ENCODE results near the gene SHISAL1.
"Not testable (repeated sequence)": the region's sequence is repeated elsewhere in the genome, so short reads cannot be mapped to it uniquely, and the experiment has no call there.

The SHISAL1 gene

GRCh38 chr22:44256556-44257485 lies 55.9 kb downstream of the SHISAL1 start:
- DNase-seq = no peak

- DNase-seq = no peak
Observed at GRCh38 chr22:44256085-44256484, 56.7 kb downstream of the SHISAL1 start.

- no peak for DNase-seq
Observed at GRCh38 chr22:44254811-44255210, 57.9 kb downstream of the SHISAL1 start.

- DNase-seq = no peak
Observed at GRCh38 chr22:44249376-44250147, 63.2 kb downstream of the SHISAL1 start.

- no peak for DNase-seq
Observed at GRCh38 chr22:44248926-44249325, 63.8 kb downstream of the SHISAL1 start.

GRCh38 chr22:44247923-44248892 lies 64.5 kb downstream of the SHISAL1 start:
- DNase-seq = no peak

- DNase-seq = no peak
Observed at GRCh38 chr22:44247346-44247745, 65.4 kb downstream of the SHISAL1 start.

- DNase-seq = no peak
Observed at GRCh38 chr22:44246615-44247326, 66.0 kb downstream of the SHISAL1 start.

- no peak for DNase-seq
Observed at GRCh38 chr22:44245867-44246266, 66.9 kb downstream of the SHISAL1 start.

- DNase-seq = no peak
Observed at GRCh38 chr22:44245438-44245837, 67.3 kb downstream of the SHISAL1 start.

- DNase-seq = no peak
Observed at GRCh38 chr22:44244265-44244822, 68.4 kb downstream of the SHISAL1 start.

- DNase-seq = no peak
Observed at GRCh38 chr22:44243761-44244160, 69.0 kb downstream of the SHISAL1 start.

GRCh38 chr22:44242946-44243724 lies 69.6 kb downstream of the SHISAL1 start:
- DNase-seq = no peak

GRCh38 chr22:44241121-44241520 lies 71.6 kb downstream of the SHISAL1 start:
- DNase-seq = not testable (repeated sequence)

- DNase-seq = no peak
Observed at GRCh38 chr22:44237290-44237689, 75.5 kb downstream of the SHISAL1 start.

- DNase-seq = not testable (repeated sequence)
Observed at GRCh38 chr22:44234372-44234771, 78.4 kb downstream of the SHISAL1 start.

GRCh38 chr22:44231233-44231632 lies 81.5 kb downstream of the SHISAL1 start:
- no peak for DNase-seq

GRCh38 chr22:44229809-44230208 lies 82.9 kb downstream of the SHISAL1 start:
- no peak for DNase-seq

- DNase-seq = no peak
Observed at GRCh38 chr22:44229331-44229730, 83.4 kb downstream of the SHISAL1 start.

- no peak for DNase-seq
Observed at GRCh38 chr22:44225812-44226211, 86.9 kb downstream of the SHISAL1 start.
